SKM-1 (cell line): ENCODE results near the gene CEP68.
"Not testable (repeated sequence)": the region's sequence is repeated elsewhere in the genome, so short reads cannot be mapped to it uniquely, and the experiment has no call there.

Experiments used
- DNase-seq: peaks from one replicate; lab custom pipeline; 2025; ENCODE audit not compliant: unreplicated experiment; lab: John Stamatoyannopoulos, UW

CEP68 gene, protein sequence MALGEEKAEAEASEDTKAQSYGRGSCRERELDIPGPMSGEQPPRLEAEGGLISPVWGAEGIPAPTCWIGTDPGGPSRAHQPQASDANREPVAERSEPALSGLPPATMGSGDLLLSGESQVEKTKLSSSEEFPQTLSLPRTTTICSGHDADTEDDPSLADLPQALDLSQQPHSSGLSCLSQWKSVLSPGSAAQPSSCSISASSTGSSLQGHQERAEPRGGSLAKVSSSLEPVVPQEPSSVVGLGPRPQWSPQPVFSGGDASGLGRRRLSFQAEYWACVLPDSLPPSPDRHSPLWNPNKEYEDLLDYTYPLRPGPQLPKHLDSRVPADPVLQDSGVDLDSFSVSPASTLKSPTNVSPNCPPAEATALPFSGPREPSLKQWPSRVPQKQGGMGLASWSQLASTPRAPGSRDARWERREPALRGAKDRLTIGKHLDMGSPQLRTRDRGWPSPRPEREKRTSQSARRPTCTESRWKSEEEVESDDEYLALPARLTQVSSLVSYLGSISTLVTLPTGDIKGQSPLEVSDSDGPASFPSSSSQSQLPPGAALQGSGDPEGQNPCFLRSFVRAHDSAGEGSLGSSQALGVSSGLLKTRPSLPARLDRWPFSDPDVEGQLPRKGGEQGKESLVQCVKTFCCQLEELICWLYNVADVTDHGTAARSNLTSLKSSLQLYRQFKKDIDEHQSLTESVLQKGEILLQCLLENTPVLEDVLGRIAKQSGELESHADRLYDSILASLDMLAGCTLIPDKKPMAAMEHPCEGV

GRCh38 chr2:65056215-65057053 lies at the start of gene CEP68:
Gene CEP68, plus strand, starts transcription at chr2:65056416. Its CDS starts 13,029 bp downstream, at chr2:65069445.
- peak; percentile 94 for DNase-seq

- no peak for DNase-seq
Measured at GRCh38 chr2:65013776-65014175, 42.4 kb upstream of the CEP68 start.

- DNase-seq: no peak
Measured at GRCh38 chr2:65015731-65016130, 40.5 kb upstream of the CEP68 start.

DNA sequence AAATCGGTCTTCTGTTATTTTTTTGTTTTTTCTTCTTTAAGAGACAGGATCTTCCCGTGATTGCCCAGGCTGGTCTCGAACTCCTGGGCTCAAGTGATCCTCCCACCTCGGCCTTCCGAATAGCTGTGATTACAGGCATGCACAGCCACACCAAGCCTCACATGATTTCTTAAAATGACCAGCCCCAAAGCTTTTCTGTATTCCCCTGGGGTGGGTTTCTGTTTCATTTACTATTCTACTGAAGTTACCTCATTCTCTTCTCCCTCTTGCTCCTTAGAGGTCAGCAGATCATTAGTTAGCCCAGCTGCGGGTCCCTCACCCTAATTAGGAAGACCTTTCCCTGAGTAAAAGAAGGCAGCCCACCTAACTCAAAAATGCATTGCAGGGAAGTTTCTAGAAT lies 39.4 kb upstream of the CEP68 start:
- DNase-seq: no peak

- DNase-seq: peak; percentile 76
Measured at GRCh38 chr2:65017335-65017734, 38.9 kb upstream of the CEP68 start.

DNA sequence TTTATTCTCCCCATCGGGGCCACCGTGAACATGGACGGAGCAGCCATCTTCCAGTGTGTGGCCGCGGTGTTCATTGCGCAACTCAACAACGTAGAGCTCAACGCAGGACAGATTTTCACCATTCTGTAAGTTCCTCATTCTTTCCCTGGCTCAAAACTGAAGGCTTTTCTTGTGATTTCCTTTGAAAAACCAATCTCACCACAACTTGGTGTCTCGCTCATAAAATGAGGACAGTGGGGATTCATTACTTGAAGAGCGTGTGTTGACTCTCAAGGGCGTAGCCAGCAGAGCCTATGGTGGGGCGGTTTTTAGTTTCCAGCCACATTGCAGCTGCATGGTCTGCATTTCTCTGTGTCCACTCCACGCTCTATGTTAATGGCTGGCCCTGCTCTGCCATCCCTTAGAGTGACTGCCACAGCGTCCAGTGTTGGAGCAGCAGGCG lies 38.1 kb upstream of the CEP68 start:
- DNase-seq: peak; percentile 89

- no peak for DNase-seq
Measured at GRCh38 chr2:65019010-65019409, 37.2 kb upstream of the CEP68 start.

GRCh38 chr2:65019675-65020195 lies 36.5 kb upstream of the CEP68 start:
- no peak for DNase-seq

GRCh38 chr2:65020251-65020650 lies 36.0 kb upstream of the CEP68 start:
- DNase-seq: not testable (repeated sequence)

GRCh38 chr2:65020943-65021528 lies 35.2 kb upstream of the CEP68 start:
- no peak for DNase-seq

DNA sequence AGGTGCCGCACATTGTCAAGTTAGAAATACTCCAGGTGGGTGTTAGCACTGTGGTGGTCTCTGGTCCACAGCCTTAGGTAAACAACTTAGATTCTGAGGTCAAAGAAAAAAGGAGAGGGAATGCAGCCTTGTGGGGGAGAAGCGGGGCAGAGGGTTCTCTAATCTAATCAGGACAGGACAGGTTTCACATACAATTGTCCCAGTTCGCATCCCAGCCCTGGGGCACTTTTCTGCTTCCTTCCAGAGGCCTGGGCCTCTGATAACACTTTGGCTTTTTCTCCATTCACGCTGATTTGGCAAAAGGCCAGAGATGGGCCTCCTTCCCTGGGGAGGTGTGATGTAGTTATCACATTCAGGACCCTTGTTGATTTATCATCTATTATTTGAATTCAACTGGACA lies 34.5 kb upstream of the CEP68 start:
- no peak for DNase-seq

DNA sequence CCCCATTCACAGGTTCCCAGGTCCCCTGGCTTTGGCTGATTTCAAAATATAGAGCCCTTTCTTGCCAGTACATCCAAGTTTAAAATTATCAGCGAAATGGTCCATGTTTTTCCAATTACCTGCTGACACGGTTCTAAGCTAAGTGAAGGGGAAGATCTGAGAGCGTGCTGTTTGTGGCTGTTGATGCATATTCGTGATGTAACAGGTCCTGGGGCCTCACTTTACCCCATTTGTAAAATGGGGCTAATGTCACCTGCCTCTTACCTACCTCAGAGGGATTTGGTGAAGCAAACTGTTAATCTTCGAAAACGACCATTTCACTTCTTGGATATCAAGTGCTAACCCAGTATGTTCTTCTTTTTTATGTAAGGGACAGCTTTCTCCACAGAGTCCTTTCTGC lies 34.0 kb upstream of the CEP68 start:
- DNase-seq: no peak

DNA sequence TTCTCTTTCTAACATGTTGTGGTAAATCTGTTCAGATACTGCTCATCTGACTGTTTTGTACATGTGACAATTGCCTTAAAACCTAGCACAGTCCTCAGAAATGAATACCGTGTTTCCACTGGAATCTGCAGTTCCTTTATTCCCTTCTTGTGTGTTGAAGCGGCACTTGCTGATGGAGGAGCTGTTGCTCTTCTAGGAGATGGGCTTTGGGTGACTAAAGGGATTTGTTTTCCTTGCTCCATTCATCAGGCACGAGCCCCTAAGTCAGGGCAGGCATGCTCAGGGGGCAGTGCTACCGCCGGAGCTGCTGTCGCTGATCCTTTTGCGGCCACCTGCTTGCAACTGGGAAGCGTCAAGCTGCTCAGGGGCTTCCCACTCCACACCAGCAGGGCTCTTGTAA lies 32.5 kb upstream of the CEP68 start:
- DNase-seq: no peak

DNA sequence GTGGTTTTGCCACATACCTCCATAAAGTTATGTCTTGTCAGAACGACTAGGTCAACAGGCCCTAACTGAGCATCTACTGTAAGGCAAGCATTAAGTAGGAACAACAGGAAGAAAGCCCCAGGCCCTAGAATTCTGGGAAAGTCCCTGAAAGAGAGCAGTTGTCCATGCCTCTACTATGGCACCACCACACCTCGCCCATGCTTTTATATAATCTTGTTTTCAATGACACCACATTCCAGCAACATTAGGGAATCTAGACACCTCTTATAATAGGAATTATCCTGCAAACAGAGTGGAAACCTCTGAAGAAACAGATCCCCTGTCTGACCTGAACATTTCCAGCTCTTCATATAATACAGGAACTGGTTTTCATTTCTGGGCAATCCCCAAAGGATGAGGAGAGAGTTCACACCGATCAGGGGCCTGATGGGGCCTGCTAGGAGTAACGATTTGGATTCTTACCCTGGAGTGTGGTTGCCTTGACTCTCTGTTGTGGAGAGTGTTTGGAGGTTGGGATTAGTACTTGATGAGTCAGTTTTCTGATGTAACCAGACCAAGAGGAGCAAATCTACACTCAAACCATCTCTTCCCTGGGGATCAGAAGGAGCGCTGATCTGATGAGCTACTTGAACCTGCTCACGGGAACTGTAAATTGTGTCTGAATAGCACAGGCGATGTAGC lies 31.9 kb upstream of the CEP68 start:
- no peak for DNase-seq

DNA sequence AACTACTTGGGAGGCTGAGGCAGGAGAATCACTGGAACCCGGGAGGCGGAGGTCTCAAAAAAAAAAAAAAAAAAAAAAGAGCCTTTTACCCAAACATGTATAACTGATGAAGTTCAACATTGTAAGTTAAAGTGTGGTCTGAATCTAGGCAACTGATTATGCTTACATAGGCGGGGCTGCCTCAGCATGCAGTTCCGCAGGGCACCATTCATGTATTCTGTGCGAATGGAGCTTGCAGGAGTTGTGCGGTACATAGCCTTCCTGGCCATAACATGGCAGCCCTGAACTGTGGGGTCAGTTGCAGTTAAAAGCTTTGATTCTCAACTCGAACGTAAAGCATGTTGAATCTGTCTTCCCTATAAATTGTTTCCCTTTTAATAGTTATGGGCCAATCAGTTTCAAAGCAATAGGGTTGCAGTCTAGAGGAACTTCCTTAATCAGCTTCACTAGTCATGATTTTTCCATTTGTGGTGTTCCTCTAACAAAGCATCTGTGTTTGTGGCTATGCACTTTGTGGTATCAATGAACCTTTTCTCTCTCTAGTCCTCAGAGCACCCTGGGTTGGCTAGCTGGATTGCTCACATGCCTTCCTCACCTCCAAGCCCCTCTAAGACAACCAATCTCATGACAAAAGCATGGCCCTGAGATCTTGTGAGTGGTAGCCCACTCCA lies 30.6 kb upstream of the CEP68 start:
- no peak for DNase-seq

DNA sequence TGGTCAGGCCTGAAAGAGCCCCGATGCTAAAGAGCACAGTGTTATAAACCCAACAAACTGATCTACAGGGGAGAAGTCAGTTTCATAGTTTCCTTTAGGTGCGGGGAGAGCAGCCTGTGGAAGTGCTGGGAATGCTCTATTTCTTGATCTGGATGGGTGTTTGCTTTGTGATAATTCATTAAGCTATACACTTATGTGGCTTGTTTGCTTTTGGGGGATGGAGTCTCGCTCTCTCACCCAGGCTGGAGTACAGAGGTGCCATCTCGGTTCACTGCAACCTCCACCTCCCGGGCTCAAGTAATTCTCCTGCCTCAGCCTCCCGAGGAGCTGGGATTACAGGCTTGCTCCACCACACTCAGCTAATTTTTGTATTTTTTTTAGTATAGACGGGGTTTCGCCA lies 30.1 kb upstream of the CEP68 start:
- DNase-seq: no peak

DNA sequence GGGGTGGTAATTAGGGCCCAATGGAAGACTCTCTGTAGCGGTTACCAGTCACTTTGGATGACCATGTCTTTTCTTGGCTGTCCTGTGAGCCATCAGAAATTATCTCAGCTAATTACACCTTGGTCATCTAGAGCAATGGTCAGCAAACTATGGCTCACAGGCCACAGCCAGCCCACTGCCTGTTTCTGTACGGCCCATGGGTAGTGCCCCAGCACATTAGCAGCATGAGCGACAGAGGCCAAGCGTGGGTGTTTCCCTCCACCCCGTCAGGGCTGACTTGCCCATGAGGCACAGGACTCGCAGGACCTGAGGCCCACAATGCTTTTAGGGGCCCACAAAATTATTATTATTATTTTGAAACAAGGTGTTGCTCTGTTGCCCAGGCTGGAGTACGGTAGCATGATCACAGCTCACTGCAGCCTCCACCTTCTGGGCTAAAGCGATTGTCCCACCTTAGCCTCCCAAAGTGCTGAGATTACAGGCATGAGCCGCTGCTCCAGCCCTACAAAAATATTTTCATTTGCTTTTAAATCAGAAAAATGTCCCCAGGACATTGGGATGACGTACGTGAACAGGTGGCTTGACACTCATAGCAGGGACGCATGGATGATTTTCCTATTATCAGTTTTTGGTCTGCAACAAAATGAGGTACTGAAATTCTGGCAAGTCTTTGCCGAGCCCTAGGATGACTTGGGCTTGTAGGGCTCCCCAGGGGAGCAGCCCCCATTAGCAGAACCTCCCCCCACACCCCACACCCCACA lies 29.3 kb upstream of the CEP68 start:
- DNase-seq: no peak

GRCh38 chr2:65027616-65028244 lies 28.5 kb upstream of the CEP68 start:
- no peak for DNase-seq
